SK-N-SH (cell line): ENCODE results near the gene ENPP7. TPM values are rescaled to one million over a fixed set of nuclear protein-coding genes. Genes with fewer than 3 reads are reported as not detected.

Source experiments
- CTCF ChIA-PET: fragments of 300-600, 350-600 bp; formaldehyde crosslinking; extraction: SDS; loops from one replicate; lab custom pipeline; 2021; lab: Yijun Ruan, JAX
- POLR2A ChIA-PET: fragments of 350-600 bp; sonication (Branson Sonifier 250); formaldehyde crosslinking; extraction: SDS; loops from one replicate; lab custom pipeline; 2020; ENCODE audit warnings: antibody characterized with exemption, inconsistent platforms; lab: Yijun Ruan, JAX
- DNase-seq: peaks from one replicate; pipeline ENCODE4 v3.0.0; 2012
- H2AFZ ChIP-seq: fragments of 200-600 bp; sonication (generic); 2 replicates; pipeline ENCODE4 v1.8.1; 2016; ENCODE audit warnings: antibody characterized with exemption, mild to moderate bottlenecking, low read depth
- H3F3A ChIP-seq: fragments of 200-600 bp; sonication (generic); replicated peaks from 2 replicates; pipeline ENCODE3; 2016; ENCODE audit warnings: antibody characterized with exemption, mild to moderate bottlenecking; ENCODE audit not compliant: insufficient read depth
- H3K27ac ChIP-seq, 2 experiments: fragments of 200-500 bp in 1 of 2; fragments of 200-600 bp in 1 of 2; sonication (Bioruptor generic) in 1 of 2; sonication (generic), shearing (Covaris generic) in 1 of 2; 2 replicates each; pipeline versions ENCODE4 v1.5.1 to v1.6.1; 2014 to 2016; ENCODE audit warnings: low read depth in 2 of 2, inconsistent platforms in 1 of 2, low read length in 1 of 2, mild to moderate bottlenecking in 1 of 2, mixed read lengths in 1 of 2
- H3K27me3 ChIP-seq: fragments of 200-600 bp; sonication (generic), shearing (Covaris generic); 2 replicates; pipeline ENCODE4 v1.6.1; 2016; ENCODE audit warnings: mixed run types; ENCODE audit not compliant: insufficient read depth
- H3K36me3 ChIP-seq, 2 experiments: fragments of 200-500 bp in 1 of 2; fragments of 200-600 bp in 1 of 2; sonication (Bioruptor generic) in 1 of 2; sonication (generic) in 1 of 2; replicated peaks in 1 of 2; 2 replicates each; pipeline versions ENCODE3 to v1.5.1; 2014 to 2016; ENCODE audit warnings: low read length in 1 of 2, mild to moderate bottlenecking in 1 of 2; ENCODE audit not compliant: insufficient read depth in 2 of 2, control insufficient read depth in 1 of 2
- H3K4me1 ChIP-seq, 2 experiments: fragments of 200-500 bp in 1 of 2; fragments of 200-600 bp in 1 of 2; sonication (Bioruptor generic) in 1 of 2; sonication (generic), shearing (Covaris generic) in 1 of 2; 2 replicates each; pipeline versions ENCODE4 v1.5.1 to v1.6.1; 2014 to 2016; ENCODE audit warnings: low read depth in 1 of 2, low read length in 1 of 2, mixed run types in 1 of 2; ENCODE audit not compliant: insufficient read depth in 2 of 2, control insufficient read depth in 1 of 2
- H3K4me2 ChIP-seq: fragments of 200-600 bp; sonication (generic), shearing (Covaris generic); 2 replicates; pipeline ENCODE4 v1.6.1; 2017; ENCODE audit warnings: mixed run types
- H3K4me3 ChIP-seq, 2 experiments: fragments of 200-500 bp in 1 of 2; fragments of 200-600 bp in 1 of 2; sonication (Bioruptor generic) in 1 of 2; sonication (generic), shearing (Covaris generic) in 1 of 2; 2 replicates each; pipeline versions ENCODE4 v1.5.1 to v1.8.1; 2014 to 2016; ENCODE audit warnings: low read depth in 2 of 2, inconsistent platforms in 1 of 2, low read length in 1 of 2, mild to moderate bottlenecking in 1 of 2, mixed read lengths in 1 of 2, moderate library complexity in 1 of 2
- H3K79me2 ChIP-seq: fragments of 200-600 bp; sonication (generic); 2 replicates; pipeline ENCODE4 v1.8.1; 2017; ENCODE audit warnings: mild to moderate bottlenecking; ENCODE audit not compliant: insufficient read depth
- H3K9ac ChIP-seq: fragments of 200-600 bp; sonication (generic); 2 replicates; pipeline ENCODE4 v1.6.1; 2017; ENCODE audit warnings: mixed run types
- H3K9me2 ChIP-seq: fragments of 200-600 bp; sonication (generic); 2 replicates; pipeline ENCODE4 v1.6.1; 2017; ENCODE audit warnings: mixed run types
- H3K9me3 ChIP-seq: fragments of 200-600 bp; sonication (generic); 2 replicates; pipeline ENCODE4 v1.6.1; 2017; ENCODE audit warnings: mixed run types, mild to moderate bottlenecking, moderate library complexity
- H4K20me1 ChIP-seq: fragments of 200-600 bp; sonication (generic); 2 replicates; pipeline ENCODE4 v1.6.1; 2017; ENCODE audit warnings: mild to moderate bottlenecking, mixed run types; ENCODE audit not compliant: insufficient read depth
- EZH2phosphoT487 ChIP-seq: fragments of 200-600 bp; sonication (generic); IDR thresholded peaks from 2 replicates; pipeline ENCODE4 v1.6.1; 2017; ENCODE audit warnings: low read depth, mixed run types, mild to moderate bottlenecking, antibody characterized with exemption, moderate library complexity, borderline replicate concordance
- FOXJ3 ChIP-seq: sonication (generic); formaldehyde crosslinking; IDR thresholded peaks from 2 replicates; pipeline ENCODE4 v1.5.1; 2020; ENCODE audit warnings: mild to moderate bottlenecking, missing genetic modification reagents
- GATA2 ChIP-seq: sonication (generic); formaldehyde crosslinking; IDR thresholded peaks from 2 replicates; pipeline ENCODE4 v1.5.0; 2020; ENCODE audit warnings: mild to moderate bottlenecking, missing genetic modification reagents
- MAX ChIP-seq: IDR thresholded peaks from 2 replicates; pipeline ENCODE4 v1.4.0; 2012; ENCODE audit warnings: low read depth
- MEF2A ChIP-seq: IDR thresholded peaks from 2 replicates; pipeline ENCODE4 v1.4.0; 2012; ENCODE audit warnings: low read depth, borderline replicate concordance
- MXI1 ChIP-seq: IDR thresholded peaks from 2 replicates; pipeline ENCODE4 v1.6.1; 2012; ENCODE audit warnings: mild to moderate bottlenecking, low read depth, low read length, improper control_type of control experiment
- NFIC ChIP-seq: IDR thresholded peaks from 2 replicates; pipeline ENCODE4 v1.4.0; 2012; ENCODE audit warnings: borderline replicate concordance
- NRF1 ChIP-seq: IDR thresholded peaks from 2 replicates; pipeline ENCODE4 v1.6.1; 2012; ENCODE audit warnings: low read depth, mild to moderate bottlenecking, low read length
- POLR2AphosphoS5 ChIP-seq: IDR thresholded peaks from 2 replicates; pipeline ENCODE4 v1.6.1; 2012; ENCODE audit warnings: low read depth, low read length
- REST ChIP-seq: IDR thresholded peaks from 2 replicates; pipeline ENCODE4 v1.6.1; 2012; ENCODE audit warnings: mild to moderate bottlenecking, low read depth, low read length, moderate library complexity
- RFX5 ChIP-seq: IDR thresholded peaks from 2 replicates; pipeline ENCODE4 v1.6.1; 2012; ENCODE audit warnings: mild to moderate bottlenecking, improper control_type of control experiment, low read length
- RXRA ChIP-seq: IDR thresholded peaks from 2 replicates; pipeline ENCODE4 v1.4.0; 2012; ENCODE audit warnings: low read depth, mild to moderate bottlenecking, borderline replicate concordance
- TCF12 ChIP-seq: IDR thresholded peaks from 2 replicates; pipeline ENCODE4 v1.4.0; 2012
- YY1 ChIP-seq: IDR thresholded peaks from 2 replicates; pipeline ENCODE4 v1.4.0; 2012; ENCODE audit warnings: low read depth, mild to moderate bottlenecking
- whole genome bisulfite sequencing: methylation state at CpG from one replicate; pipeline ENCODE4 v1.1.6; 2017; ENCODE audit warnings: low lambda C conversion rate; 5-methylcytosine and 5-hydroxymethylcytosine counted together
- polyA plus RNA-seq, 3 experiments: library from polyadenylated mRNA; depleted of rRNA; stranded (reverse); fragments of >200 nt; gene quantifications; 2 replicates each; pipeline ENCODE4 v1.2.3, GENCODE V29; 2012

The ENPP7 gene
- polyA plus RNA-seq, 1 of the 3 experiments (the other 2 are of a cell fraction) = not detected

GRCh38 chr17:79695293-79695790 lies 35.4 kb upstream of the ENPP7 start:
- Histone ChIP-seq H3F3A (no peaks in the 10 kb centered on the region), H3K9me3 (no peaks in the 10 kb centered on the region), H3K9ac (no peak overlapping the region), H4K20me1 (no peaks in the 10 kb centered on the region), H3K27me3 (0 out of 2 replicates have a peak, but pooled peaks cover 6% of the 10 kb centered on the region), H3K4me1 (peaks cover 0 to 11% of the 10 kb centered on the region in 2 experiments; a peak in 2 of 4 replicates), H2AFZ (no peak overlapping the region), H3K4me2 (peak overlapping the region; percentile 48; the same call in 1 of the 2 replicates), H3K9me2 (no peaks in the 10 kb centered on the region), H3K79me2 (no peaks in the 10 kb centered on the region), H3K36me3 (no peaks in the 10 kb centered on the region), H3K27ac (no peak overlapping the region), H3K4me3 (no peak overlapping the region)
- CTCF ChIA-PET = interaction anchor here (0.6 to 5.2 kb wide), 16 partner anchors 10 to 675 kb away, joined by 3 to 59 read pairs (median 3); no protein-coding TSS in a partner anchor
- POLR2A ChIA-PET = no interaction called here
- TF ChIP-seq GATA2 (CRISPR knock-in tag) (no peak), NRF1 (no peak), YY1 (no peak), REST (no peak), MAX (no peak), RXRA (no peak), FOXJ3 (CRISPR knock-in tag) (no peak), MXI1 (no peak), EZH2phosphoT487 (no peak), TCF12 (no peak), POLR2AphosphoS5 (no peak), RFX5 (no peak), MEF2A (no peak), NFIC (no peak)
- DNase-seq = no peak
- 73% methylated on average over 13 of the region's 14 CpGs for WGBS
